Ramos (cell line): ENCODE data around the gene TAS2R38.
"Not testable (repeated sequence)": the region's sequence is repeated elsewhere in the genome, so short reads cannot be mapped to it uniquely, and the experiment has no call there.

Experiments
- in situ Hi-C: fragments of 300-500 bp; cut with MboI; formaldehyde crosslinking; loops from one replicate; pipeline ENCODE4 v1.14.3; 2022; ENCODE audit warnings: low sequenced_read_pairs; ENCODE audit not compliant: unreplicated experiment

TAS2R38 gene

DNA sequence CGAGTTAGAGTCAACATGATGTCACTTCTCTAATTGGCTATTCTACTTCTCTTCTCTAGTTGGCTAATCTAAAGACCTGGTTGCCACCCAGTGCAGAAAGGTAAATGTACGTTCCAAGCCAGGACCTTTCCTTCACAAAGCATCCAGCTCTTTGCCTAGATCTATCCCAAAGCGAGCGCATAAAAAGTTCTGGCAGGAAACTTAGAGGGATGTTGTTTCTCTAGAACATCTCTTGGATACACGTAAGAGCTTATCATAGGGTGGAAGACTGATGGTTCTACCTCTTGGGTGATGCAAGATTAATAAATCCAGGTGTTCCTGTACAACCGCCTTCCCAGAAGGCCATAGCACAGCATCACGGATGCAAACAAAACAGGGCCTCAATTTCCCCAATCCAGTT lies at the start of gene TAS2R38:
Gene TAS2R38 (minus strand): TSS at position 101 of the 400 bp plus-strand sequence. CDS start 84 bp downstream, at position 17.
- in situ Hi-C loops: no loop called here

GRCh38 chr7:142018154-142018553 lies 44.6 kb upstream of the TAS2R38 start:
- in situ Hi-C loops: no loop called here

DNA sequence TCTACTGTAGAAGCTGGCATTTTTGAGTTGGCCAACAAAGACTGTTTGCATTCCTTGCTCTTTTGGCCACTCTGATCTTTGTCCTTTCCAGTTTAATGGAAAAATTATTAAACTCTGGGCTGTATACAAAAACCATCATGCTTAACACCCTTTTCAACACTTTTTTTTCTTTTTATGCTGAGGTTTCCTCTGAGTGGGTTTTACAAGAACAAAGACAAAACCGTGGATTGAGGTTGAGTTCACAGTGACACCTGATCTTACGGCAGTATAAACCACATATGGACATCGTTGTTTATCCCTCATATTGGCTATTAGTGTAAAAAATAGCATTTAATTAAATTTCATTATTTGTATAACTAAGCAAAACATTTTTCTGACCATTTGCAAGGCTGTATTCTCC lies 43.9 kb upstream of the TAS2R38 start:
- in situ Hi-C loops: no loop called here

GRCh38 chr7:142012825-142013511 lies 39.4 kb upstream of the TAS2R38 start:
- in situ Hi-C loops: no loop called here

DNA sequence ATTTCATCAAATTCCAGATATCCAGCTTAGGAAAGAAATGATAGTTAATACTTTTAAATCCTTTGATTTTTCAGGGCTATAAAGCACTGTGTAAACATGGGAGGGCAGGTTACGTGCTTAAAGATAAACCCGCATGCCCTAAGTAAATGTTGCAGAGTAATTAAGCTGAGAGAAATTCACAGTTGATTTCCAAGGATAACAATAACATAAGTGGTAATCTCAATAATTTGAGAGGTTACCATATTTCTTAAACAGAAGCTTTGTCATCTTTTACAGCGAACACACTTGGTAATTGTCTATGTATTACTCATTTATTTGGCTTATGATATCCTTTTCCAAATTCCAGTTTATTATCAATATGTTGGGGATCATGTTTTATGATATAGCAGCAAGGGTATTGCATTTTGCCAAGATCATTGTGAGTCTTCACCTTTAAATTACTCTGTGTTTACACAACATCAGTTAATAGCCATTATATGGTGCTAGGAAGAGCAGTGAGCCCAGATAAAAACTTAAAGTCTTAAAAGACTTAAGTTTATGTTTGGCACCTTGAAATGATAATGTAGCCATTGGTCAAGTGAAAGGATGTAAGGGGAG lies 37.5 kb upstream of the TAS2R38 start:
- in situ Hi-C loops: no loop called here

GRCh38 chr7:142009187-142009586 lies 35.6 kb upstream of the TAS2R38 start:
- in situ Hi-C loops: no loop called here

GRCh38 chr7:142006577-142006976 lies 33.0 kb upstream of the TAS2R38 start:
- in situ Hi-C loops: no loop called here

GRCh38 chr7:142002179-142002578 lies 28.6 kb upstream of the TAS2R38 start:
- in situ Hi-C loops: no loop called here

DNA sequence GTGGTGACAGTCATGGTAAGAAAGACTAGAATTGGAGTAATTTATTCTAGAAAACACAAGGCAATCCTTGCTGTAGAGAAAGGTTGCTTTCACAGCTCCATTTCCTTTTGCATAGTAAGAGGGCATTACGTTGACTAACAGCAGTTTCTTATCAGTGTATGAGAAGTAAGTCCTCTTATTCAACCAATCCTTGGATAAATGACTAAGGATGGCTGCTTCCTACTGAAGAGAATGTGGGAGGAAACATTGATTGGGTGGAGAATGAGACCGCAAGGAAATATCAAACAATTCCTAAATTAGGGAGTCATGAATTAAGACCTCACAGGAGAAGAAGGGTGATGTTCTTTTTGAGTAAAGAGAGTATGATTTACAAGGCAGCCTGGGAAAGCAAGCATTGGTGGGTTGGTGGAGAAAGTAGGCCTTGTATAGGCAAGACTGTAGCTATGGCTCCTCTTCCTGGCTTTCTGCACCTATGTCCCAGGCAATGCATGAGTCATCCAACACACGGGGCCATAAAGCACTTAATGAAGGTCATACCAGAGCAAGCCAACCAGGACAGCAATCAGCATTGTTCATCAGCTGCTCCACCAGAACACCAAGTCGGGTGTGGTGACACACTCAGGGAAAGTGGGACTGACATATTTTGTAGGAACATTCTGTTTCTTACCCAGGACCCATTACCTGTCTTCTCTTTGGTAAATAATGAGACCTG lies 27.7 kb upstream of the TAS2R38 start:
- in situ Hi-C loops: no loop called here

- in situ Hi-C loops: no loop called here
Measured at GRCh38 chr7:142000244-142000643, 26.7 kb upstream of the TAS2R38 start.

- in situ Hi-C loops: no loop called here
Measured at GRCh38 chr7:141999058-141999623, 25.6 kb upstream of the TAS2R38 start.

GRCh38 chr7:141993354-141993753 lies 19.8 kb upstream of the TAS2R38 start:
- in situ Hi-C loops: no loop called here

DNA sequence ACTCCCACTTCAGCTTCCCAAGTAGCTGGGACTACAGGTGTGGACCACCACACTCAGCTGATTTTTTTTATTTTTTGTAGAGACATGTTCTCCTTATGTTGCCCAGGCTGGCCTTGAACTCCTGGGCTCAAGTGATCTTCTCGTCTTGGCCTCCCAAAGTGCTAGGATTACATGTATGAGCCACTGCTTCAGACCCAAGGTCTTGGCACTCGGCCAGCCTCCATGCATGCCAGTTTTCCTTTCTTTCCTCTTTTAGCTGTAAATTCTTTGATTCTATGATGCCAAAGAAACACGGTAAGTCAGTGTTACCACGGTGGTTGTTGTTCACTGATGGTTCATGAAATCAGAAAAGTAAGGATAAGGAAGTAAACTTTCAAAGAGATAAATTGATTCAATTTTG lies 19.1 kb upstream of the TAS2R38 start:
- in situ Hi-C loops: no loop called here

GRCh38 chr7:141992156-141992555 lies 18.6 kb upstream of the TAS2R38 start:
- in situ Hi-C loops: no loop called here

DNA sequence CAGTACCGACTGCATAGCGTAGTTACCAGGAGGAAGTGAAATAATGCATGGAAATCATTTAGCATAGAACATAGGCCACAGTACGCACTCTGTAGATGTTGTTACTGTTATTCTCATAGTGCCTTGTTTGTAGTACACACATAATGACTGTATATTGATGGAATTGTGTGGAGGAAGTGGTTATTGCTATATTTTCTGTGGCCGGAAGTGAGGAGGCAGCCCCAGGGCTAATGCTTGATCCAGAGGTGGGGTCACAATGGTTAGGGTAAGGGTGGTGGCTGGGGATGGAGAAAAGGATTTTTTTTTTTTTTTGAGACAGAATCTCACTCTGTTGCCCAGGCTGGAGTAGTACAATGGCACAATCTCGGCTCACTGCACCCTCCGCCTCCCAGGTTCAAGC lies 17.6 kb upstream of the TAS2R38 start:
- in situ Hi-C loops: no loop called here

DNA sequence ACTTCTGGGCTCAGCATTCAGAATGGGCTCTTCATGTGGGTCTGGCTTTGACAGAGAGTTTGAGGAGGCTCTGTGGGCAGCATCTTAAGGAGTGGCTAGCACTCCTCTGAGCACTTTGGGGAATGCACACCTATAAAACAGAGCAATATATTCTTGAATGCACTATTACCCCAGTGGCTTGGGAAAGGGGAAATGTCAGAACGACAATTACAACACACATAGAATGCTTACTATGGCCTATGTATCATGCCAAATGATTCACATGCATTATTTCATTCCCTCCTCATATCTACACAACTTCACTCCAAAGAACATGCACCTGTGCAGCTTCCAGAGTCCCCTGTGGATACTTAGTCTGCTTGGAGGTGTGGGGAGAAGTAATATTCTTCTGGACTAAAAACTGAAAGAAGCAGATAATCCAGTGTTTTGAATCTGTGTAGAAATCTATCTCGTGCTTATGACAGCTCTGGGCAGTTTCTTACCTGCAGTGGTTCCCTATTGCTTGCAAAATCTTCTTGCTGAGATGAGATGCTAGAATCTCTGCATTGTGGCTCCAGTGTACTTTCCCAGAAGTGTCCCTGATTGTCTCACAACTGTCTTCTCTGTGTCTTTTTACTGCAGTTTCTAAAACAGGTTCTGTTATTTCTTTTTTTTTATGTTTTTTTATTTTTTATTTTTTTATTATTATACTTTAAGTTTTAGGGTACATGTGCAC lies 16.6 kb upstream of the TAS2R38 start:
- in situ Hi-C loops: no loop called here

GRCh38 chr7:141987803-141988202 lies 14.2 kb upstream of the TAS2R38 start:
- in situ Hi-C loops: not testable (repeated sequence)

- in situ Hi-C loops: no loop called here
Measured at GRCh38 chr7:141986923-141987322, 13.3 kb upstream of the TAS2R38 start.

- in situ Hi-C loops: not testable (repeated sequence)
Measured at GRCh38 chr7:141985926-141986325, 12.4 kb upstream of the TAS2R38 start.

DNA sequence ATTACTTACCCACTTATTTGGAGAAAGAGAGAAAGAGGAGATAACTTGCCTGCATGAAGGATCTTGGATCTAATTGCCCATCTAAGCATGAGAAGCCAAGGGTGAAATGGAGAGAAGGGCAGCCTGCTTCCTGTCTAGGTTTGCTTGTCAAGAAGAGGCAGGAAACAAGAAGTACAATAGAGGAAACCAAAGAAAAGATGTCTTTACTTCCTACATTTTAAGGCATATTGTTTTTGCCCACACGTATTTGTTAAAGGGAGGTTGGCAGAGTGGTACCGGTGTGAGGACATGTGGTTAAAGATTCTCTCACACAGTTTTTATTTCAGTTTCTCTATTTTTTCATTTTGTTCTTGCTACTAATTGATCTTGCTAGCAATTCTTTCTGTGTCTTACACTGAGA lies 6.0 kb upstream of the TAS2R38 start:
- in situ Hi-C loops: no loop called here

- in situ Hi-C loops: no loop called here
Measured at GRCh38 chr7:141978351-141978750, 4.8 kb upstream of the TAS2R38 start.
